Measurements from ENCODE around the gene ASTE1.
"Not testable (repeated sequence)": the region's sequence is repeated elsewhere in the genome, so short reads cannot be mapped to it uniquely, and the experiment has no call there.

The ASTE1 gene

DNA sequence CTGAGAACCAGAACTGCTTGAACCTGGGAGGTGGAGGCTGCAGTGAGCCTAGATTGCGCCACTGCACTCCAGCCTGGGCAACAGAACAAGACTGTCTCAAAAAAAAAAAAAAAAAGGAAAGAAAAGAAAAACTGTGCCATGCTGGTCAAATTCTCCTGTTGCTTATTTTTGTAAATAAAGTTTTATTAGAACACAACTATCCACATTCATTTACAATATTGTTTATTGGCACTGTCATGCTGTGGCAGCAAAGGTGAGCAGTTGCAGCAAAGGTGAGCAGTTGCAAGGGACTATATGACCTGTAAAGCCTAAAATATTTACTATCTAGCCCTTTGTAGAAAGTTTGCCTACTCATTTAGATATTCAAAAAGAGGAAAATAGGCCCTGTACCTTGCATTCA lies 18.3 kb downstream of the ASTE1 start:
- no peak for DNase-seq

DNA sequence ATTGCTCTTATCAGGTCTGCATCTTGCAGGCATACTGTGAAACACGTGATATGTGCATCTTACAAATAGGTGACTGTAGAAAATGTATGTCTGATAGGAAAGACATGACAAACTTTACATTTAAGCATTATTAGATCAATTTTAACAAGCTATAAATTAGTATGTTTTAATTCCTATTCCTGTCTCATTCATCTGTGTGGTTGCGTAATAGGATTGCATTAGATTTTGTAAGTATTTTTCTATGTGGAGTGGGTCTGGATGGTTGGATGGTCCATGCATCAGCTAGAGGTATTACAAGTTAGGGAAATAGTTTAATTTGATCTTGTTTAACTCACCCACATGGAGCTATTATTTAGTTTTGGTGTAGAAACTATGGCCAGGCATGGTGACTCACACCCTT lies 18.8 kb downstream of the ASTE1 start:
- DNase-seq, result no peak

DNA sequence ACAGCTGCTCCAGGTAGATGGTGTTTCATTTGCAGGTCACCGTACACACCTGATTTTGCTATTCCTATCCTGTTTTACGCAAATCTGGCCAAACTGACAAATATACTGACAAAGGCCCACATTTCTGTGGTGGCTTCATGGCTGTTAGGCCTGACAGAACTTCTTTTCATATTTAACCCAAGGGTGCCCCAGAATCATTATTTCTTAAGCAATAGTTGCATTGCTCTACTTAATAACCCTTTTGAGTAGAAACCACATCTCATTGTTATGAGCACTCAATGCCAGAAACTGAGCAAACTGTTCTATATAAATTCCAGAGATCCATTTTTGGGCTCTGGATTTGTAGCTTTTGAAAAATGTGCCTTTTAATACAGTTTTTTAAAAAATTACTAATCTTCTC lies 19.4 kb downstream of the ASTE1 start:
- DNase-seq, result no peak

DNA sequence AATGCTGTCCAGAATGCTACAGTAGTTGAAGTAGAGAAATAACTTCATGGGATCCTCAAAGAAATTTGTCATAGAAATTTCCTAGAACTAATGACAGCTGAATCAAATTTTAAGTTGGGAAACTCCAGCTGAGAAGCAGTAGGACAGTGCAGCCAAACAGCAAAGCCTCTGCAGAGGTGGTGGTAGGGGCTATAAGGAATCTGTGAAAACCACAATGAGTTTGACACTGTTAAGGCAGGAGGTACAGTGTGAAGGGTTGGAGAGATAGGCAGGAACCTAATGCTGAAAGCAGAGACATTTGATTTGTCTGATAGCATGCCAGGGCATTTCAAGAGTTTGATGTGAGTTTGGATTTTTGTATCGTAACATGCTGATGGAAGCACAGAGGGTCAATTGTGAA lies 22.0 kb downstream of the ASTE1 start:
- no peak for DNase-seq

DNA sequence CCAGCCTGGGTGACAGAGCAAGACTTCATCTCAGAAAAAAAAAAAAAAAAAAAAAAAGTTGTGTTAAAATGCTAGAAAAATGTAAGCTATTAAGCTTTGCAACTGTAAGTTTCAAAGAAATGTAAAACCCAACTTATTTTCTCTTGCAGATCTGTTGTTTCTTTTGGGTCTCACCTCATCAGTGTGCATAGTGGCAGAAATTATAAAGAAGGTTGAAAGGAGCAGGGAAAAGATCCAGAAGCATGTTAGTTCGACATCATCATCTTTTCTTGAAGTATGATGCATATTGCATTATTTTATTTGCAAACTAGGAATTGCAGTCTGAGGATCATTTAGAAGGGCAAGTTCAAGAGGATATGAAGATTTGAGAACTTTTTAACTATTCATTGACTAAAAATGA lies 25.6 kb downstream of the ASTE1 start:
- no peak for DNase-seq

DNA sequence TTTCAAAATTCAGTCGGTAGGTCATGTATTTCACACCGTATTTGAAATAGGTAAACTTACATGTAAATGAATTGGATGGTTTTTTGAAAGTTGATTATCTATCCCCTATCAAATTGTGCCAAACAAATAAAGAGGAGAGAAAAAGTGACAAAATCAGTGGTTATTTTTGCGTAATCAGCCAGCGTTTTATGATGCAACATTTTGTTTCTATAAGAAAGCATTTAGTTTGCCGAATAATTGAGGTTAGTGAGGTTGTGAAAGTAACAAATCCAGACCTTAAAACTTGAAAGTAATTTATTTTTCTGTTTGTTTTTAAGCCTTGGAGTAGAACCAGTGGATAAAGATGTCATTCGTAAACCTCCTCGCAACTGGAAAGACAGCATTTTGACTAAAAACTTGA lies 29.3 kb downstream of the ASTE1 start:
- no peak for DNase-seq

DNA sequence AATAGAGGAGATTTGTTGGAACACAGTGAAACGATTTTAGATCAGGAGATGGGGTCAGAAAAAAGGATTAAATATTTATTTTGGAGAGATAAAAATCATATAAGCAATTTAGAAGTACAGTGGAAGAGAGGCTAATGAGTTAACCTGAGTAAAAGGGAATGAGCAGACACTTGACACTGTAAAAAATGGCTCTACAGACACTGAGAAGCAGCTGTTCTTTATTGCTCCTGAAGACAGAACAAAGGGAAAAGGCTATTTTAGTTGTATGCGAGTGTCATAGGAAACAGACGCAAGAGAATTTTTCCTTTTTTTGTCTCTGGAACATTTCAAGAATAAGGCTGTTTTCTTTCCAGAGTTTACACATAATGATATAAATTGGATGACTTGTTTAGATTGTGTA lies 34.3 kb downstream of the ASTE1 start:
- no peak for DNase-seq

DNA sequence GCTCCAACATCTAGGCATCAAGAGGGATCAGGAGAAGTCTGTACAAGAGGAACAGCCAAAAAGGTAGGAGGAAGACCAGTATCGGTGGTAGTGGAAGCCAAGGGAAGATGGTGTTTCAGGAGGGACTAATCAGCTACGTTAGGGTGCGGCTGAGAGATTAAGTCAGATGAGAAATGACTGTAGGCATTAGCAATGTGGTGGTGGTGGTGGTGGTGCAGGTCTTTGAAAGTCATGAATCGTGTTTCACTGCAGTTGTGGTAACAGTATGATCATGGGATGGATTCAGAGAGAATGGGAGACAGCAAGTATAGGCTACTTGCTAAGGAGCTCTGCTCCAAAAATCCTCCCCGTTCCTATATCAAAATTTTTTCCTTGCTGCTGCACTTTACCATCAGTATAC lies 35.5 kb downstream of the ASTE1 start:
- no peak for DNase-seq

DNA sequence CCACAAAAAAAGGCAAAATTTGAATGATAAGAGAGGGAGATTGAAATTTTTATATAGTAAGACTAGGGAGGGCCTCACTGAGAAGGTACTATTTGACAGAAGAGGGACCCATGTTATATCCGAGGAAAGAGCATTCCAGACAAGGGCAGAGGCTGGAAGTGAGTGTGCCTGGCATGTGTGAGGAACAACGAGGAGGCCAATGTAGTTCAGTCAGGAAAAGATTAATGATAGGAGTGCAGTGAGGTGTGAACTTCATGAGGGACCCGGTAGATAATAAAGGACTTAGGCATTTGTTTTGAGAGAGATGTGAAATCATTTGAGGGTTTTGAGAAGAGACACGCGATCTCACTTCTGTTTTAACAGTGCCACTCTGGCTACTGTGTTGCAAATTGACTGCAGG lies 36.3 kb downstream of the ASTE1 start:
- DNase-seq, result no peak

DNA sequence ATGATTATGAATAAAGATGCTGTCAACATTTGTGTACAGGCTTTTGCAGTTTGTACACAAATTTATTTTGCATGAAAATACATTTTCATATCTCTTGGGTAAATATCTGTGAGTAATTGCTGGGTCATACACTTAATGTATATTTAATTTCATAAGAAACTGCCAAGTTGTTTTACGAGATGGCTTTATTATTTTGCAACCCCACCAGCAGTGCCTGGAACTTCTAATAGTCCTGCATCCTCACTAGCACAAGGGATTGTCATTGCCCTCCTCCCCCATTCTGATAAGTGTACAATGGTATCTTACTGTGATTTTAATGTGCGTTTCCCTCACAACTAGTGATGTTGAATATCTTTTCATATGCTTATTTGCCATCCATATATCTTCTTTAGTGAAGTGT lies 45.2 kb downstream of the ASTE1 start:
- no peak for DNase-seq

DNA sequence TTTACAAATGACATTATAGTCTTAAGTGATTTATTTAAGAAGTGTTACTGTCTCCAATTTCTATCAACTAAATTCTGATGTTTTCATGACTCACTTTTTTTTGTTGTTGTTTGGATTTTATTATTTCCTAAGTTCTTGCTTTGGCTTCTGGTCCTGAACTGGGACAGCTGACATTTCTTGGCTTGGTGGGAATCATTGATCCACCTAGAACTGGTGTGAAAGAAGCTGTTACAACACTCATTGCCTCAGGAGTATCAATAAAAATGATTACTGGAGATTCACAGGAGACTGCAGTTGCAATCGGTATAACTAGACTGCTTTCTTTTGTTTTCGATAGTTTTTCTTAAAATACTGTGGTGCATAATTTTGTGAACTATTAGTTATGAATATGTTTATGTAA lies 47.5 kb downstream of the ASTE1 start:
- no peak for DNase-seq

DNA sequence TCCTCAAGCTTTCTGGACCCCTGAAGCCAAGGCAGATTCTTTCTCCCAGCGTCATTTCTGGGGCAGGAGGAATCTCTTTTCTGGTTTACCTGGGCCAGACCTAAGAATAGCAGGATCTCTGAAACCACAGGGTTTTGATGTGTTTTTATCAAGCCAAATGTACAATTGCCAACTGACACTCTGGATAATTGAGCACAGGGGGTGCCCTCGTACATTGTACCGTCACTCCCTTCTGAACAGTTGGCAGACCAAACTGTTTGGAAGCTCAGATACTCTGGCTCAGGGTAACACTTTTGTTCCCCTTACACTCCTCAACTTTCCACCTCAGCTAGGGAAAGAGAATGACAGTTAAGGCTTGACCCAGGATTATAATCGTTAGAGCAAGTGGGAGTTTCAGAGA lies 49.9 kb downstream of the ASTE1 start:
- DNase-seq, result no peak

DNA sequence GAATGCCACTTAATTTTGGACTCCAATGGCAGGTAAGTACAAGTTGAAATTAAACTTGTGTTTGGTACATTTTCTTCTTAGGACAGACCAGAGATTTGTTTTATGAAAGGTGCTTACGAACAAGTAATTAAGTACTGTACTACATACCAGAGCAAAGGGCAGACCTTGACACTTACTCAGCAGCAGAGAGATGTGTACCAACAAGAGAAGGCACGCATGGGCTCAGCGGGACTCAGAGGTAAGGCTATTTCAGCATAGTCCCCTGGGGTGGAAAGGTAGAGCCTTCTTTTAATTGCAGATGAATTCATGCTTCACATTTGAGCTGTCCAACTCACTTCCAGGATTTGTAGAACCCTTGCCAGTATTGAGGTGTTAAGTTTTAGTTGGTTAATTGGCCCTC lies 51.4 kb downstream of the ASTE1 start:
- DNase-seq, result no peak

DNA sequence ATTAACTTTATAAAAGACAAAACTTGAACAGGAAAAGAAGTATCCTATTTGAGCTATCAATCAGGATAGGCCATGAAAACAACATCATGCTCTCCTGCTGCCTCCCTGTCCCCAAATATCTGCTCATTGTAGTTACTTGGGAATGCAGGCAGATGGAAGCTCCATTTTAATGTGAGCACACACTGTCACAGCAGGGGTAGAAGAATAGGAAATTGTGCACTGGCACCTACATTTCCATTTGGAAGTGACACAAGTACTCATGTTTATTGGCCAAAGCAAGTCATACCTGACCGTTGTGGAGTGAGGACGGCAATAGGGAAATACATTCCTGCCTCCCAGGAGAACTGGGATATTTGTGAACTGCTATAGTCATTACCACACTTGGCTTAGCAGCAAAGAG lies 52.4 kb downstream of the ASTE1 start:
- DNase-seq, result no peak

DNA sequence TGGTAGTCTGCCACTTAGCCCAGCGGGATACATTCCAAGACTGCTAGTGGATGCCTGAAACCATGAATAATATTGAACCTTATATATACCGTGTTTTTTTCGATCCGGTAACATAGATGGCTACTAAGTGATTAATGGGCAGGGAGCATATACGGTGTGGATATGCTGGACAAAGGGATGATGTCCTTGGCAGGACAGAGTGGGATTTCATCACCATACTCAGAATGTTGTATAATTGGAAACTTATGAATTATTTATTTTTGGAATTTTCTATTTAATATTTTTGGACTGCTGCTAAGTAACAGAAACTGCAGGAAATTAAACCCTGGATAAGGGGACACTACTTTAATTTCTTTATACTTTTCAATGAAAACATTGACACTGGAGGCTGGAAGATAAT lies 53.2 kb downstream of the ASTE1 start:
- DNase-seq, result no peak

DNA sequence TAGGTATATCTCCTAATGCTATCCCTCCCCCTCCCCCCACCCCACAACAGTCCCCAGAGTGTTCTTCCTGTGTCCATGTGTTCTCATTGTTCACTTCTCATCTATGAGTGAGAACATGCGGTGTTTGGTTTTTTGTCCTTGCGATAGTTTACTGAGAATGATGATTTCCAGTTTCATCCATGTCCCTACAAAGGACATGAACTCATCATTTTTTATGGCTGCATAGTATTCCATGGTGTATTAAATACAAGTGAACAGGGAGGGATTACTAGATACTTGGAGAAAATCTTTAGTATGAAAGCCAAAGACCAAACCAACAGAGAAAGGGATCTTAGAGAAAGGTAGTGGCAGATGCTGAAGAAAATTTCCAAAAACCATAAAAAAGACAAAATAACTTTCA lies 54.0 kb downstream of the ASTE1 start:
- DNase-seq, result not testable (repeated sequence)

DNA sequence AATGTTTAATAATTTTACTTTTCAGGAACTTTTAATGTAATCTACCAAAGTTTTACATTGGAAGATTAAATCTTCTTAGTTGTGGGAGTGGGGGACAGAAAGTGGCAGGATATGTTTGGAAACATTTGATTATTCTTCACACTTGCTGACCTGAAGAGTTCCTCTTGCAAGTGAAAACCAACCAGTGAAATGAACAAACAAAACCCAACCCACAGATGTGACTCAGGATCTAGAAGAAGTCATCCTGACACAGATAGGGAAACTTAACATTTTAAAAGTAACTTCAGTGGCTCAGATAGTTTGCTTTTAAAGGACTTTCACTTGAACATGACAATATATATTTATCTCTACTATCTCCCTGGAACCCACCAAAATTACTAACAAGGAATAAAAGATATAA lies 55.4 kb downstream of the ASTE1 start:
- DNase-seq, result no peak

DNA sequence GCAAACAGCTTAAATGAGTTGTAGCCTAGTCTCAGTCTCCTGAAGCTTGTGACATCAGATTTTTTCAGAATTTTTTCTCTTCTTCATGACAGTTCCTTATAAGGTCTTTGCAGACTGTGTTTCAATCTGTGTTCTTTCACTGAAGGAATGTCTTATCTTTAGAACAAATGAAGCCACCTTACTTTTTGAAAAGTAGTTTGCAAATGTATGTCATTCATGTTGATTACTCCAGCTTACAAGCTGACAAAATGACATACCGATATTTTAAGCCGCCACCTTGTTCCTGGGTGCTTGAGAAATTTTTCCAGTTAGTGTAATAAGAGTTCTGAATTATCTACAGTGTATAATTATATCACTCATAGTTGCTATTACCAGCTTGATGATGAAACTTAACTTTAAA lies 57.0 kb downstream of the ASTE1 start:
- DNase-seq, result no peak

DNA sequence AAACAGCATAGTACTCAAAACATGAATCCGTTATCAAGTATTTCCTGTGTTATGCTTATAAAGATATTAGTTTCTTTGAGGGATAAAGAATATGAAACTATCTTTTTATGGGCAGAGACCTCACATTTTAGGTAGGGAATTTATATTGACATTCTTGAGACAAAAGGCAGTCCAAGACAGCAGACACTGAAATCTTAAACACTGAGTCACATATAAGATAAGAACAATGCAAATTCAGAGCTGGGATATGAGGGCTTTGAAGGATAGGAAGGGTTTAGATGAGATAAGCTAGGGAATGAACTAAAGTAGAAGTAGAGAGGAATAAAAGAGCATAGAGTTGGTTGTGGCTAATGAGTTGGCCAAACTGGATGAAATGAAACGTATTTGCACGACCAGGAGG lies 58.4 kb downstream of the ASTE1 start:
- no peak for DNase-seq

DNA sequence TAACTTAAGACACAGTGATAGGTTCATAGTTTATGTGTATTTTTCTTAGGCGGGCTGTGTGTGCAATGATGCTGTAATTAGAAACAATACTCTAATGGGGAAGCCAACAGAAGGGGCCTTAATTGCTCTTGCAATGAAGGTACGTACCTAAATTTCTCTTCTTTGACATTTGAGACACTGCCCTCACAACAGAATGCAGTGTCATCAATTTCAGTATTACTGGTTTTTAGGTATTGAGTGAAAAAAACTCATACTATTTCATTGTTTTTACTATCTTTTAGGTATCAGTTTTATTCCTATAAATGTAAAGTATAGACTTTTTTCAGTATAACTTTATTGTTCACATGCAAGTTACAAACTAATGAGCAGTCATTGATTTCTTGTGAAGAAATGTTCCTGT lies 59.3 kb downstream of the ASTE1 start:
- DNase-seq, result no peak

DNA sequence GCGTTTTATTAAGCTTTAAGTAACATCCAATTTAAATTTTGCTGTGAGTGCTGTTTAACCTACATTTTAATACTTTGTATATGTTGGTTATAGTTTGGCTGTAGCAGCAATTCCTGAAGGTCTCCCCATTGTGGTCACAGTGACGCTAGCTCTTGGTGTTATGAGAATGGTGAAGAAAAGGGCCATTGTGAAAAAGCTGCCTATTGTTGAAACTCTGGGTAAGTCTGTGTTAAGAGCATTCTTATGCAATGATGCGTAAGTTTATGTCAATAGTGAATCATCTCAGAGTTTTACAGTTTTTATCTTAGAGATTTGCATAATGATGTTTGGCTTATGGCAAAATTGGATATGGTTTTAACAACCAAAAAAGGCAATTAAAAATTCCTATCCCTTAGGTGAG lies 62.7 kb downstream of the ASTE1 start:
- DNase-seq, result no peak

Measured in hematopoietic multipotent progenitor cell treated with erythropoietin and hydrocortisone succinate and interleukin-3 and kit ligand, for 8 days (in vitro differentiated cells).